ENCODE measurements around the gene GNAI2. TPM values are rescaled to one million over a fixed set of nuclear protein-coding genes. Genes with fewer than 3 reads are reported as not detected.

GNAI2 gene
- total and polyA plus RNA-seq, 2 experiments from 2014 or later, result 179 to 255 TPM

DNA sequence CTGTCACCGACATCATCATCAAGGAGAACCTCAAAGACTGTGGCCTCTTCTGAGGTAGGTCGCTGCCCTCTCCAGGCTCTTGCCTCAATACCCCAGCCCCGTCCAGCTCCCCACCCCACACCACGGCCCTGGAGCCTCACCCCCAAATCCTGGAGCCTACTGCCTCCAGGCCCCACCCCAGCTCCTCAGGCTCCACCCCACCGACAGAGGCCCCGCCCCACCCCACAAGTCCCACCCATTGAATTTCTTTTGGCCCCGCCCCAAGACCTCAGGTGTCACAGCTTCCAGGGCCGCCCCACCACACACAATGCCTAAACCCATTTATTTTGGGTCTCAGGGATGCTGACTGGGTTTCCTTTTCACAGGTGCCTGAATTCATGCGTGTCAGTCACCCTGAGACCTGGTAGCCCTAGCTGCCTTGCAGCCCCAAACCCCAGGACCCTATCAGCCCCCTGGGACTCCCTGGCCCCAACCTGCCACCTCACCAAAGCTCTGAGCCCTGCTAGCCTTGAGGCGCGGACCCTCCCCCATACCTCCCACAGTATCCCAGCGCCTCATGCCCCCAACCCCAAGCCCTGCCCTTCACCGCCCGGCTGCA is 41.0 kb upstream of the GNAI2 start:
- Histone ChIP-seq H3K27ac (no peak overlapping the region), H3K4me3 (no peak overlapping the region), H3K4me1 (ENCODE audit: low read depth) (no peaks in the 10 kb centered on the region), H3K9me3 (ENCODE audit: low read depth) (no peaks in the 10 kb centered on the region), H3K36me3 (no peaks in the 10 kb centered on the region), H3K27me3 (no peaks in the 10 kb centered on the region)
- DNase-seq (ENCODE audit: low read depth in 1 of 2, low spot score in 1 of 2), result no peak
- TF ChIP-seq, protein P1, sequence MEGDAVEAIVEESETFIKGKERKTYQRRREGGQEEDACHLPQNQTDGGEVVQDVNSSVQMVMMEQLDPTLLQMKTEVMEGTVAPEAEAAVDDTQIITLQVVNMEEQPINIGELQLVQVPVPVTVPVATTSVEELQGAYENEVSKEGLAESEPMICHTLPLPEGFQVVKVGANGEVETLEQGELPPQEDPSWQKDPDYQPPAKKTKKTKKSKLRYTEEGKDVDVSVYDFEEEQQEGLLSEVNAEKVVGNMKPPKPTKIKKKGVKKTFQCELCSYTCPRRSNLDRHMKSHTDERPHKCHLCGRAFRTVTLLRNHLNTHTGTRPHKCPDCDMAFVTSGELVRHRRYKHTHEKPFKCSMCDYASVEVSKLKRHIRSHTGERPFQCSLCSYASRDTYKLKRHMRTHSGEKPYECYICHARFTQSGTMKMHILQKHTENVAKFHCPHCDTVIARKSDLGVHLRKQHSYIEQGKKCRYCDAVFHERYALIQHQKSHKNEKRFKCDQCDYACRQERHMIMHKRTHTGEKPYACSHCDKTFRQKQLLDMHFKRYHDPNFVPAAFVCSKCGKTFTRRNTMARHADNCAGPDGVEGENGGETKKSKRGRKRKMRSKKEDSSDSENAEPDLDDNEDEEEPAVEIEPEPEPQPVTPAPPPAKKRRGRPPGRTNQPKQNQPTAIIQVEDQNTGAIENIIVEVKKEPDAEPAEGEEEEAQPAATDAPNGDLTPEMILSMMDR (IDR thresholded peaks at IDR 0.05; ENCODE audit: low read depth, low read length), result no peak

DNA sequence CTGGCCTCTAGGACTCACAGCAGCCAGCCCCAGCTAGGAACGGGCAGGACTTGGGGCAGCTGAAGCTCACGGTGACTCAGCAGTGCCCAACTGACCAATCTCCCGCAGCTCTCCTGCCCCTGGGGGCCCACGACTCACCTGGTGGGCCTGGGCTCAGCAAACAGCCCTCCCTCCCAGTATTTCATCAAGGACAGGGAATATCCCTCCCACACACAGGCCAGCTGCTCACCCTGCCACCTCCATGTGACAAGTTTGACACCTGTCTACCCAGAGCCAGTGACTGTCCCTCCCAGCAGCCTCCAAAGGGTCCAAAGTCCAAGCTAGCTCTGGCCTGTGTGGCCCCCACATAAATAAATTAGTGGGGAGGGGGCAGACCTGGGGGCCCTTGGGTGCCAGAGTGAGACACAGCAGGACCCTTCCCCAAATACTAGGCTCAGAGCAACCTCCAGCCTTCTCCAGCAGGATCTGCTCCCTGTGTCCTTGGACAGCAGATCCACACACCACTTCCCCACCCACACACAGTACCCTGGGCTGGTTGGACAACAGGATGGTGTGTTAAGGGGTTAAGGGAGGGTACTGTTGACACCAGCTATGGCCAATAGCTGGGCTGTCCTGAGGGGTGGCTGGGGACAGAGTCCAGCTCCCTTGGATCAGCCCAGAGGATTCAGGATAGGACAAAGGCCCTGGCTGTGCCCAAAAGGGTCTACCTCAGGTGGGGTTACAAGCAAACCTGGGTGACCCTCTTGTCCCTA is 40.3 kb upstream of the GNAI2 start:
- H3K27me3 ChIP-seq, result no peaks in the 10 kb centered on the region
- H3K9me3 ChIP-seq (ENCODE audit: low read depth), result no peaks in the 10 kb centered on the region
- H3K4me3 ChIP-seq, result no peak overlapping the region
- no peaks in the 10 kb centered on the region for H3K36me3 ChIP-seq
- no peak overlapping the region for H3K27ac ChIP-seq
- TF ChIP-seq, protein P1 (IDR thresholded peaks at IDR 0.05; ENCODE audit: low read depth, low read length), result no peak
- no peak for DNase-seq (ENCODE audit: low read depth in 1 of 2, low spot score in 1 of 2)
- no peaks in the 10 kb centered on the region for H3K4me1 ChIP-seq (ENCODE audit: low read depth)

- TF ChIP-seq, protein P1 (IDR thresholded peaks at IDR 0.05; ENCODE audit: low read depth, low read length), result no peak
- DNase-seq (ENCODE audit: low read depth in 1 of 2, low spot score in 1 of 2), result no peak
- H3K4me3 ChIP-seq, result no peak overlapping the region
- no peak overlapping the region for H3K27ac ChIP-seq
- no peaks in the 10 kb centered on the region for H3K36me3 ChIP-seq
- H3K27me3 ChIP-seq, result no peaks in the 10 kb centered on the region
- no peaks in the 10 kb centered on the region for H3K4me1 ChIP-seq (ENCODE audit: low read depth)
- no peaks in the 10 kb centered on the region for H3K9me3 ChIP-seq (ENCODE audit: low read depth)
These were observed 39.7 kb upstream of the GNAI2 start for GRCh38 chr3:50196253-50196801.

GRCh38 chr3:50201573-50202315 is 34.3 kb upstream of the GNAI2 start:
- TF ChIP-seq, protein P1 (IDR thresholded peaks at IDR 0.05; ENCODE audit: low read depth, low read length), result no peak
- Histone ChIP-seq H3K27ac (no peak overlapping the region), H3K9me3 (ENCODE audit: low read depth) (no peaks in the 10 kb centered on the region), H3K36me3 (no peaks in the 10 kb centered on the region), H3K27me3 (peaks cover 8% of the 10 kb centered on the region), H3K4me3 (no peak overlapping the region), H3K4me1 (ENCODE audit: low read depth) (peaks cover 16% of the 10 kb centered on the region)
- DNase-seq (ENCODE audit: low read depth in 1 of 2, low spot score in 1 of 2), result no peak

DNA sequence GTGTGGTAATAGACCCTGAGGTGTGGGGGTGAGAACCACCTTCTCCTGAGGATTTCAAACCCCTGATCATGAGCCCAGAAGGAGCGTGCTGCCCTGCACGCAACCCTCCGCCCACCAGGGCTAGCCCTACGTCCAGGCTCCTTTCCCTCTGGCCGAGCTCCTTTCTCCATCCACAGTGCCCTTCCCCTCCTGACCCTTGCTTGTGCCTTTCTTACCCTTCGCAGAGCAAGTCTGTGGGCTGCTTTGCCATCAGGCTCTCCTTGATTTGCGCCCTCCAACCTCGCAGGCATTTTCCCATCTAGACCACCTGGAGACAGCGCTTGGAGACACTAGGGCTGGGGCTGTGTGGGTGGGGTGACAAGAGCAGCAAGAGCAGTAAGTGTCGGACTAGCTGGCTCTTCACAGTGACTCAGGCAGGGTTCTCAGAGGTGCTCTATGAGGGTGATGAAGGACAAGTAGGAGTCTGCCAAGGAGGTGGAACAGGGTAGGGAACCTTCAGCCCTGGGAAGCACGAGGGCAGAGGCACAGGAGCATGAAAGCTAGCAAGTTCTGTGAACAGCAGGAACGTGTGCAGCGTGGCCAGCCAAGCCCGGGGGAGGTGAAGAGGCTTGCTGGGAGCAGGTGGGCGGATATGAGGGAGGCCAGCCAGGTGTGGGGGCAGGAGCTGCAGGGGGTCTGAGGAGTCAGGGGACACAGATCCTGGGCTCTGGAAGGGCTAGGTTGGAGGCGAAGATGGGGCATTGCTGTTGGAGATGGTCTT is 33.5 kb upstream of the GNAI2 start:
- Histone ChIP-seq H3K4me1 (ENCODE audit: low read depth) (peaks cover 16% of the 10 kb centered on the region), H3K27ac (no peak overlapping the region), H3K9me3 (ENCODE audit: low read depth) (no peaks in the 10 kb centered on the region), H3K4me3 (no peak overlapping the region), H3K36me3 (no peaks in the 10 kb centered on the region), H3K27me3 (peaks cover 8% of the 10 kb centered on the region)
- TF ChIP-seq, protein P1 (IDR thresholded peaks at IDR 0.05; ENCODE audit: low read depth, low read length), result no peak
- DNase-seq (ENCODE audit: low read depth in 1 of 2, low spot score in 1 of 2), result no peak

All from cardiac muscle cell (in vitro differentiated cells and primary cell).